ENCODE results near the gene DIP2B. TPM values are rescaled to one million over a fixed set of nuclear protein-coding genes. Genes with fewer than 3 reads are reported as not detected.

Gene DIP2B
- total and polyA plus RNA-seq, 2 of the 13 experiments (the other 11 are each of a cell fraction or from before 2014, with no cell fraction given), result 32.1 to 35.8 TPM

DNA sequence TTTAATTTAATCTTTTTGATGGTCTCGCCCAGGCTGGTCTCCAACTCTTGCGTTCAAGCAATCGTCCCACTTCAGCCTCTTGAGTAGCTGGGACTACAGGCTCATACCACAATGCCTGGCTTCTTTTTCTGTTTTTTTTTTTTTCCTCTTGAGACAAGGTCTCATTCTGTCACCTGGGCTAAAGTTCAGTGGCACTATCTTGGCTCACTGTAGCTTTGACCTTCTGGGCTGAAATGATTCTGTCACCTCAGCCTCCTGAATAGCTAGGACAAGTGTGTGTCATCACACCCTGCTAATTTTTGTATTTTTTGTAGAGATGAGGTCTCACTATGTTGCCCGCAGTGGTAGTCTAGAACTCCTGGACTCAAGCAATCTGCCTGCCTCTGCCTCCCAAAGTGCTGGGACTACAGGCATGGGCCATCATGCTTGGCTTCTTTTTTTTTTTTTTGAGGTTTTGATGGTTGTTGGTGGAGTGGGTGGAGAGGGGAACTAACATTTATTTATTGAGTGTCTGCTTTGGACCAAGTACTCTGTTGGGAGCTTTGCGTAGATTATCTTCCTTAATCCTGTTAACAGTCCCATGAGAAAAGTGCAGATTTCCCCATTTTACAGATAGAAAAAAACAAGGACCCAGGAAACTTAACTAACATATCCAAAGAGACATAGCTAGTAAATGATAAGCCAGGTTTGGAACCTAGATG, 102.0 kb downstream of the DIP2B start (continued):
- TF ChIP-seq MLXIP (CRISPR knock-in tag; IDR thresholded peaks at IDR 0.05; ENCODE audit: borderline replicate concordance) (no peak), ZNF503 (CRISPR knock-in tag; IDR thresholded peaks at IDR 0.05) (no peak), JUN (CRISPR knock-in tag; IDR thresholded peaks at IDR 0.05) (no peak), ZNF337 (CRISPR knock-in tag; IDR thresholded peaks at IDR 0.05; ENCODE audit: borderline replicate concordance, low read depth) (no peak), RNF2 (conservative IDR thresholded peaks at IDR 0.05; ENCODE audit: low read depth) (no peak), ARID5B (CRISPR knock-in tag; IDR thresholded peaks at IDR 0.05) (peak; percentile 42; the same call in 1 of the 2 replicates), ZZZ3 (CRISPR knock-in tag; IDR thresholded peaks at IDR 0.05; ENCODE audit: borderline replicate concordance) (no peak), NR2F6 (IDR thresholded peaks at IDR 0.05) (peak; percentile 16; the same call in 1 of the 2 replicates), NR2F6 (CRISPR knock-in tag; IDR thresholded peaks at IDR 0.05) (0 out of 2 replicates have a peak, but pooled peaks have one; percentile 24)
- TF ChIP-seq, protein P1, sequence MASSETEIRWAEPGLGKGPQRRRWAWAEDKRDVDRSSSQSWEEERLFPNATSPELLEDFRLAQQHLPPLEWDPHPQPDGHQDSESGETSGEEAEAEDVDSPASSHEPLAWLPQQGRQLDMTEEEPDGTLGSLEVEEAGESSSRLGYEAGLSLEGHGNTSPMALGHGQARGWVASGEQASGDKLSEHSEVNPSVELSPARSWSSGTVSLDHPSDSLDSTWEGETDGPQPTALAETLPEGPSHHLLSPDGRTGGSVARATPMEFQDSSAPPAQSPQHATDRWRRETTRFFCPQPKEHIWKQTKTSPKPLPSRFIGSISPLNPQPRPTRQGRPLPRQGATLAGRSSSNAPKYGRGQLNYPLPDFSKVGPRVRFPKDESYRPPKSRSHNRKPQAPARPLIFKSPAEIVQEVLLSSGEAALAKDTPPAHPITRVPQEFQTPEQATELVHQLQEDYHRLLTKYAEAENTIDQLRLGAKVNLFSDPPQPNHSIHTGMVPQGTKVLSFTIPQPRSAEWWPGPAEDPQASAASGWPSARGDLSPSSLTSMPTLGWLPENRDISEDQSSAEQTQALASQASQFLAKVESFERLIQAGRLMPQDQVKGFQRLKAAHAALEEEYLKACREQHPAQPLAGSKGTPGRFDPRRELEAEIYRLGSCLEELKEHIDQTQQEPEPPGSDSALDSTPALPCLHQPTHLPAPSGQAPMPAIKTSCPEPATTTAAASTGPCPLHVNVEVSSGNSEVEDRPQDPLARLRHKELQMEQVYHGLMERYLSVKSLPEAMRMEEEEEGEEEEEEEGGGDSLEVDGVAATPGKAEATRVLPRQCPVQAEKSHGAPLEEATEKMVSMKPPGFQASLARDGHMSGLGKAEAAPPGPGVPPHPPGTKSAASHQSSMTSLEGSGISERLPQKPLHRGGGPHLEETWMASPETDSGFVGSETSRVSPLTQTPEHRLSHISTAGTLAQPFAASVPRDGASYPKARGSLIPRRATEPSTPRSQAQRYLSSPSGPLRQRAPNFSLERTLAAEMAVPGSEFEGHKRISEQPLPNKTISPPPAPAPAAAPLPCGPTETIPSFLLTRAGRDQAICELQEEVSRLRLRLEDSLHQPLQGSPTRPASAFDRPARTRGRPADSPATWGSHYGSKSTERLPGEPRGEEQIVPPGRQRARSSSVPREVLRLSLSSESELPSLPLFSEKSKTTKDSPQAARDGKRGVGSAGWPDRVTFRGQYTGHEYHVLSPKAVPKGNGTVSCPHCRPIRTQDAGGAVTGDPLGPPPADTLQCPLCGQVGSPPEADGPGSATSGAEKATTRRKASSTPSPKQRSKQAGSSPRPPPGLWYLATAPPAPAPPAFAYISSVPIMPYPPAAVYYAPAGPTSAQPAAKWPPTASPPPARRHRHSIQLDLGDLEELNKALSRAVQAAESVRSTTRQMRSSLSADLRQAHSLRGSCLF (CRISPR knock-in tag; IDR thresholded peaks at IDR 0.05; ENCODE audit: borderline replicate concordance), result no peak
- TF ChIP-seq, protein P2, sequence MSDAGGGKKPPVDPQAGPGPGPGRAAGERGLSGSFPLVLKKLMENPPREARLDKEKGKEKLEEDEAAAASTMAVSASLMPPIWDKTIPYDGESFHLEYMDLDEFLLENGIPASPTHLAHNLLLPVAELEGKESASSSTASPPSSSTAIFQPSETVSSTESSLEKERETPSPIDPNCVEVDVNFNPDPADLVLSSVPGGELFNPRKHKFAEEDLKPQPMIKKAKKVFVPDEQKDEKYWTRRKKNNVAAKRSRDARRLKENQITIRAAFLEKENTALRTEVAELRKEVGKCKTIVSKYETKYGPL (CRISPR knock-in tag; IDR thresholded peaks at IDR 0.05), result no peak
